SK-N-SH treated with all-trans-retinoic acid at 6 μM for 48 hours (cell line): ENCODE results near the gene PEX7.

ENCODE experiments used
- ATAC-seq: fragments of 200-7000 bp; cut with Tn5 transposase; 3 replicates; pipeline ENCODE4 v1.9.1; 2020; ENCODE audit warnings: mild to moderate bottlenecking, moderate library complexity
- ARNTL ChIP-seq: fragments of 450-650 bp; formaldehyde crosslinking; IDR thresholded peaks from 2 replicates; pipeline ENCODE4 v1.5.0; 2020; ENCODE audit warnings: low read depth, mild to moderate bottlenecking, moderate library complexity, borderline replicate concordance
- BACH2 ChIP-seq: fragments of 250-450 bp; sonication (Bioruptor Pico); IDR thresholded peaks from 2 replicates; pipeline ENCODE4 v1.9.0; 2021; ENCODE audit warnings: mild to moderate bottlenecking, borderline replicate concordance
- CSDC2 ChIP-seq: fragments of 250-450 bp; sonication (Bioruptor Pico); IDR thresholded peaks from 2 replicates; pipeline ENCODE4 v1.5.0; 2020; ENCODE audit warnings: mild to moderate bottlenecking, moderate library complexity
- ESRRG ChIP-seq: fragments of 250-450 bp; sonication (Bioruptor Pico); IDR thresholded peaks from 2 replicates; pipeline ENCODE4 v1.6.1; 2021; ENCODE audit warnings: mild to moderate bottlenecking
- GLIS3 ChIP-seq: fragments of 250-450 bp; sonication (Bioruptor Pico); IDR thresholded peaks from 2 replicates; pipeline ENCODE4 v1.5.0; 2020; ENCODE audit warnings: mild to moderate bottlenecking, moderate library complexity
- ISL1 ChIP-seq: fragments of 250-450 bp; sonication (Bioruptor Pico); IDR thresholded peaks from 2 replicates; pipeline ENCODE4 v2.1.2; 2022; ENCODE audit warnings: mild to moderate bottlenecking, moderate library complexity
- OSR1 ChIP-seq: fragments of 250-450 bp; sonication (Bioruptor Pico); IDR thresholded peaks from 2 replicates; pipeline ENCODE4 v1.8.0; 2022; ENCODE audit warnings: moderate library complexity, mild to moderate bottlenecking, inconsistent platforms
- PPARA ChIP-seq: fragments of 250-450 bp; sonication (Bioruptor Pico); IDR thresholded peaks from 2 replicates; pipeline ENCODE4 v1.5.0; 2020; ENCODE audit warnings: mild to moderate bottlenecking, borderline replicate concordance
- RARB ChIP-seq: fragments of 250-450 bp; sonication (Bioruptor Pico); IDR thresholded peaks from 2 replicates; pipeline ENCODE4 v1.8.0; 2021; ENCODE audit warnings: mild to moderate bottlenecking, moderate library complexity
- SNAI2 ChIP-seq: fragments of 250-450 bp; sonication (Bioruptor Pico); IDR thresholded peaks from 2 replicates; pipeline ENCODE4 v1.5.0; 2020; ENCODE audit warnings: mild to moderate bottlenecking, moderate library complexity
- TCF4 ChIP-seq: fragments of 250-450 bp; sonication (Bioruptor Pico); IDR thresholded peaks from 2 replicates; pipeline ENCODE4 v1.8.0; 2021; ENCODE audit warnings: mild to moderate bottlenecking, moderate library complexity, borderline replicate concordance
- TOX ChIP-seq: fragments of 250-450 bp; sonication (Bioruptor Pico); IDR thresholded peaks from 2 replicates; pipeline ENCODE4 v1.8.0; 2021; ENCODE audit warnings: mild to moderate bottlenecking, moderate library complexity, borderline replicate concordance
- ZC3H10 ChIP-seq: fragments of 250-450 bp; sonication (Bioruptor Pico); IDR thresholded peaks from 2 replicates; pipeline ENCODE4 v1.5.1; 2021; ENCODE audit warnings: mild to moderate bottlenecking, moderate library complexity
- ZFP3 ChIP-seq: fragments of 250-450 bp; sonication (Bioruptor Pico); IDR thresholded peaks from 2 replicates; pipeline ENCODE4 v1.5.0; 2020; ENCODE audit warnings: mild to moderate bottlenecking, moderate library complexity
- ZFP30 ChIP-seq: fragments of 450-650 bp; formaldehyde crosslinking; IDR thresholded peaks from 2 replicates; pipeline ENCODE4 v1.5.0; 2022; ENCODE audit warnings: mild to moderate bottlenecking, moderate library complexity
- ZNF565 ChIP-seq: fragments of 450-650 bp; formaldehyde crosslinking; conservative IDR thresholded peaks from 2 replicates; pipeline ENCODE4 v1.5.0; 2020; ENCODE audit warnings: low read depth, mild to moderate bottlenecking, moderate library complexity
- ZNF70 ChIP-seq: fragments of 450-650 bp; formaldehyde crosslinking; IDR thresholded peaks from 2 replicates; pipeline ENCODE4 v1.5.0; 2020; ENCODE audit warnings: mild to moderate bottlenecking, moderate library complexity
- ZNF8 ChIP-seq: fragments of 450-650 bp; formaldehyde crosslinking; IDR thresholded peaks from 2 replicates; pipeline ENCODE4 v1.5.0; 2020; ENCODE audit warnings: mild to moderate bottlenecking, moderate library complexity
- TF ChIP-seq, protein P1 (sequence below): fragments of 250-450 bp; sonication (Bioruptor Pico); IDR thresholded peaks from 2 replicates; pipeline ENCODE4 v1.5.1; 2021; ENCODE audit warnings: mild to moderate bottlenecking, moderate library complexity
- TF ChIP-seq, protein P2 (sequence below): fragments of 250-450 bp; sonication (Bioruptor Pico); IDR thresholded peaks from 2 replicates; pipeline ENCODE4 v1.8.0; 2021; ENCODE audit warnings: low read depth, mild to moderate bottlenecking, moderate library complexity, borderline replicate concordance
- TF ChIP-seq, protein P3 (sequence below): fragments of 250-450 bp; sonication (Bioruptor Pico); IDR thresholded peaks from 2 replicates; pipeline ENCODE4 v1.5.1; 2020; ENCODE audit warnings: low read depth, mild to moderate bottlenecking, moderate library complexity
- TF ChIP-seq, protein P4 (sequence below): fragments of 250-450 bp; sonication (Bioruptor Pico); IDR thresholded peaks from 2 replicates; pipeline ENCODE4 v1.5.0; 2020; ENCODE audit warnings: mild to moderate bottlenecking, moderate library complexity

The PEX7 gene

DNA sequence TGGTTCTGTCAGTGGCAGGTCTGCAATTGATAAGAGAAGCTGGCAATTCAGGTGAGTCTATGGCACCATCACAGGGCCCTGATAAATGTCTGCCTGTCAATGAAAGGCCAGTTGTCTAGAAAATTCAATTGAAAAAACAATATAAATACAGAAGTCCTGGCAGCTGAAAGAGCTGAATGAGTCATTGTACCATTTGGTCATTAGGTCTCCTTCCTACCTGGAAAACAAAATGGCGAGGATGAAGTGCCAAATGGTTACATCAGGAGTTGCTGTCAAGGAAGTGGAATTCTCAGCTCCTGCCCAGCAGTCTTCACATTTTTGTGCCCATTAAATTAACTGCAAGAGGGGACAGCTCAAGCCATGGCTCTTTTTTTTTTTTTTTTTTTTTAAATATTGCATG lies 37.7 kb downstream of the PEX7 start:
- TF ChIP-seq, protein P1, sequence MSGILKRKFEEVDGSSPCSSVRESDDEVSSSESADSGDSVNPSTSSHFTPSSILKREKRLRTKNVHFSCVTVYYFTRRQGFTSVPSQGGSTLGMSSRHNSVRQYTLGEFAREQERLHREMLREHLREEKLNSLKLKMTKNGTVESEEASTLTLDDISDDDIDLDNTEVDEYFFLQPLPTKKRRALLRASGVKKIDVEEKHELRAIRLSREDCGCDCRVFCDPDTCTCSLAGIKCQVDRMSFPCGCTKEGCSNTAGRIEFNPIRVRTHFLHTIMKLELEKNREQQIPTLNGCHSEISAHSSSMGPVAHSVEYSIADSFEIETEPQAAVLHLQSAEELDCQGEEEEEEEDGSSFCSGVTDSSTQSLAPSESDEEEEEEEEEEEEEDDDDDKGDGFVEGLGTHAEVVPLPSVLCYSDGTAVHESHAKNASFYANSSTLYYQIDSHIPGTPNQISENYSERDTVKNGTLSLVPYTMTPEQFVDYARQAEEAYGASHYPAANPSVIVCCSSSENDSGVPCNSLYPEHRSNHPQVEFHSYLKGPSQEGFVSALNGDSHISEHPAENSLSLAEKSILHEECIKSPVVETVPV (CRISPR knock-in tag), result no peak
- TF ChIP-seq ZNF70 (CRISPR knock-in tag) (no peak), OSR1 (CRISPR knock-in tag) (no peak), ZFP30 (CRISPR knock-in tag) (no peak), CSDC2 (no peak), ZFP3 (CRISPR knock-in tag) (no peak)
- ATAC-seq, result no peak

DNA sequence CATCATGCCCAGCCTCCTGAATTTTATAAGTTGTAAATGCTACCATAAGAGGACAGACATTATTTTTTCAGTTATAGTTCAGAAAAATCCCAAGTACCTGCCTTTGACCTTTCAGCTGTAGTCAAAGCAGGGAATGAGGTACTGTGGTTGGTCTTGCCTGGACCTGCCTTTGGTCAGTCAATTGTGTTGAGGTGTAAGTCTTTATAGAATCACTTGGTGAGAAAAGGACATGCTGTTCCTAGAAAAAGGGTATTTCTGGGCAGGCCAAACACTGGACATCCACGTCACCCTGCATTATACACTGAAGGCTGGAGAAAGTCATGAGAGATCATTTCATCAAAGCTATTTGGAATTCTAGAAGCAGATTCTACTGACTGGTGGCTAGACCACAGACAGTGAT lies 40.3 kb downstream of the PEX7 start:
- TF ChIP-seq, protein P1 (CRISPR knock-in tag), result no peak
- TF ChIP-seq, protein P2, sequence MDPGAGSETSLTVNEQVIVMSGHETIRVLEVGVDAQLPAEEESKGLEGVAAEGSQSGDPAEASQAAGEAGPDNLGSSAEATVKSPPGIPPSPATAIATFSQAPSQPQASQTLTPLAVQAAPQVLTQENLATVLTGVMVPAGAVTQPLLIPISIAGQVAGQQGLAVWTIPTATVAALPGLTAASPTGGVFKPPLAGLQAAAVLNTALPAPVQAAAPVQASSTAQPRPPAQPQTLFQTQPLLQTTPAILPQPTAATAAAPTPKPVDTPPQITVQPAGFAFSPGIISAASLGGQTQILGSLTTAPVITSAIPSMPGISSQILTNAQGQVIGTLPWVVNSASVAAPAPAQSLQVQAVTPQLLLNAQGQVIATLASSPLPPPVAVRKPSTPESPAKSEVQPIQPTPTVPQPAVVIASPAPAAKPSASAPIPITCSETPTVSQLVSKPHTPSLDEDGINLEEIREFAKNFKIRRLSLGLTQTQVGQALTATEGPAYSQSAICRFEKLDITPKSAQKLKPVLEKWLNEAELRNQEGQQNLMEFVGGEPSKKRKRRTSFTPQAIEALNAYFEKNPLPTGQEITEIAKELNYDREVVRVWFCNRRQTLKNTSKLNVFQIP, result no peak
- TF ChIP-seq CSDC2 (no peak), BACH2 (CRISPR knock-in tag) (no peak), ESRRG (no peak), GLIS3 (CRISPR knock-in tag) (no peak), ISL1 (CRISPR knock-in tag) (no peak), TCF4 (CRISPR knock-in tag) (no peak), ZFP30 (CRISPR knock-in tag) (no peak), RARB (CRISPR knock-in tag) (no peak), ARNTL (CRISPR knock-in tag) (no peak), ZNF70 (CRISPR knock-in tag) (no peak), OSR1 (CRISPR knock-in tag) (no peak), ZC3H10 (CRISPR knock-in tag) (no peak), ZNF8 (CRISPR knock-in tag) (no peak)
- TF ChIP-seq, protein P3, sequence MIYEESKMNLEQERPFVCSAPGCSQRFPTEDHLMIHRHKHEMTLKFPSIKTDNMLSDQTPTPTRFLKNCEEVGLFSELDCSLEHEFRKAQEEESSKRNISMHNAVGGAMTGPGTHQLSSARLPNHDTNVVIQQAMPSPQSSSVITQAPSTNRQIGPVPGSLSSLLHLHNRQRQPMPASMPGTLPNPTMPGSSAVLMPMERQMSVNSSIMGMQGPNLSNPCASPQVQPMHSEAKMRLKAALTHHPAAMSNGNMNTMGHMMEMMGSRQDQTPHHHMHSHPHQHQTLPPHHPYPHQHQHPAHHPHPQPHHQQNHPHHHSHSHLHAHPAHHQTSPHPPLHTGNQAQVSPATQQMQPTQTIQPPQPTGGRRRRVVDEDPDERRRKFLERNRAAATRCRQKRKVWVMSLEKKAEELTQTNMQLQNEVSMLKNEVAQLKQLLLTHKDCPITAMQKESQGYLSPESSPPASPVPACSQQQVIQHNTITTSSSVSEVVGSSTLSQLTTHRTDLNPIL (CRISPR knock-in tag), result no peak
- ATAC-seq, result no peak

DNA sequence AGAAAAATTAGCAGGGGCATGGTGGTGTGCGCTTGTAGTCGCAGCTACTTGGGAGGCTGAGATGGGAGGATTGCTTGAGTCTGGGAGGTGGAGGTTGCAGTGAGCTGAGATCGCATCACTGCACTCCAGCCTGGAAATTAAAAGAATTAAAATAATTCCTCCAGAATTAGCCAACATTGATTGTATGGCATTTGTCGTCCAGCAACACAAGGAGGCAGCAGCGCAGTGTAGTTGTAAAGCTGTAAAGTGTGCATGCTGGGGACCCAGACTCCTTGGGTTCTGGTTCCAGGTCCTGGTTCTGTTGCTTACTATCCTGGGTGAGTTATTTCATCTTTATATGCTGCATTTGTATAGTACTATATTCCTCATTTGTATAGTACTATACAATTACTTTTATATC lies 41.4 kb downstream of the PEX7 start:
- TF ChIP-seq PPARA (CRISPR knock-in tag) (no peak), ESRRG (no peak), SNAI2 (CRISPR knock-in tag) (no peak), ZNF70 (CRISPR knock-in tag) (no peak), ARNTL (CRISPR knock-in tag) (no peak), GLIS3 (CRISPR knock-in tag) (no peak), ZFP3 (CRISPR knock-in tag) (no peak), TCF4 (CRISPR knock-in tag) (no peak), ZNF565 (CRISPR knock-in tag) (no peak), BACH2 (CRISPR knock-in tag) (no peak), ZC3H10 (CRISPR knock-in tag) (no peak), ISL1 (CRISPR knock-in tag) (no peak), OSR1 (CRISPR knock-in tag) (no peak), CSDC2 (no peak), ZNF8 (CRISPR knock-in tag) (no peak), TOX (CRISPR knock-in tag) (no peak)
- TF ChIP-seq, protein P3 (CRISPR knock-in tag), result no peak
- TF ChIP-seq, protein P2, result no peak
- TF ChIP-seq, protein P4, sequence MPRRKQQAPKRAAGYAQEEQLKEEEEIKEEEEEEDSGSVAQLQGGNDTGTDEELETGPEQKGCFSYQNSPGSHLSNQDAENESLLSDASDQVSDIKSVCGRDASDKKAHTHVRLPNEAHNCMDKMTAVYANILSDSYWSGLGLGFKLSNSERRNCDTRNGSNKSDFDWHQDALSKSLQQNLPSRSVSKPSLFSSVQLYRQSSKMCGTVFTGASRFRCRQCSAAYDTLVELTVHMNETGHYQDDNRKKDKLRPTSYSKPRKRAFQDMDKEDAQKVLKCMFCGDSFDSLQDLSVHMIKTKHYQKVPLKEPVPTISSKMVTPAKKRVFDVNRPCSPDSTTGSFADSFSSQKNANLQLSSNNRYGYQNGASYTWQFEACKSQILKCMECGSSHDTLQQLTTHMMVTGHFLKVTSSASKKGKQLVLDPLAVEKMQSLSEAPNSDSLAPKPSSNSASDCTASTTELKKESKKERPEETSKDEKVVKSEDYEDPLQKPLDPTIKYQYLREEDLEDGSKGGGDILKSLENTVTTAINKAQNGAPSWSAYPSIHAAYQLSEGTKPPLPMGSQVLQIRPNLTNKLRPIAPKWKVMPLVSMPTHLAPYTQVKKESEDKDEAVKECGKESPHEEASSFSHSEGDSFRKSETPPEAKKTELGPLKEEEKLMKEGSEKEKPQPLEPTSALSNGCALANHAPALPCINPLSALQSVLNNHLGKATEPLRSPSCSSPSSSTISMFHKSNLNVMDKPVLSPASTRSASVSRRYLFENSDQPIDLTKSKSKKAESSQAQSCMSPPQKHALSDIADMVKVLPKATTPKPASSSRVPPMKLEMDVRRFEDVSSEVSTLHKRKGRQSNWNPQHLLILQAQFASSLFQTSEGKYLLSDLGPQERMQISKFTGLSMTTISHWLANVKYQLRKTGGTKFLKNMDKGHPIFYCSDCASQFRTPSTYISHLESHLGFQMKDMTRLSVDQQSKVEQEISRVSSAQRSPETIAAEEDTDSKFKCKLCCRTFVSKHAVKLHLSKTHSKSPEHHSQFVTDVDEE, result no peak
- TF ChIP-seq, protein P1 (CRISPR knock-in tag), result no peak
- no peak for ATAC-seq
